Activated CD4-positive, alpha-beta memory T cell treated with anti-CD3 and anti-CD28 coated beads, Interleukin-2, amount 10 ng/mL, durations not matched to agents 7 days and 5 days (primary cell): ENCODE results near the gene HOXD12. TPM values are rescaled to one million over a fixed set of nuclear protein-coding genes. Genes with fewer than 3 reads are reported as not detected.

Experiments
- CTCF ChIA-PET: fragments of 350-600 bp; sonication (Branson Sonifier 250); formaldehyde crosslinking; loops from one replicate; lab custom pipeline; 2021; ENCODE audit warnings: antibody characterized with exemption, inconsistent platforms; lab: Charles Lee
- POLR2A ChIA-PET: fragments of 350-600 bp; sonication (Branson Sonifier 250); formaldehyde crosslinking; loops from one replicate; lab custom pipeline; 2021; ENCODE audit warnings: antibody characterized with exemption; lab: Charles Lee
- DNase-seq: peaks from one replicate; pipeline ENCODE4 v3.0.0-alpha.2; 2020
- H3K27ac Mint-ChIP-seq: one replicate; pipeline ENCODE4 v1.8.0; 2021; ENCODE audit warnings: mild to moderate bottlenecking, mixed read lengths
- H3K27me3 Mint-ChIP-seq: one replicate; pipeline ENCODE4 v1.8.0; 2021; ENCODE audit warnings: mixed read lengths
- H3K36me3 Mint-ChIP-seq: one replicate; pipeline ENCODE4 v1.8.0; 2021; ENCODE audit warnings: low read depth, mixed read lengths
- H3K4me1 Mint-ChIP-seq: one replicate; pipeline ENCODE4 v1.8.0; 2021; ENCODE audit warnings: mixed read lengths
- H3K4me3 Mint-ChIP-seq: one replicate; pipeline ENCODE4 v1.8.0; 2021; ENCODE audit warnings: mild to moderate bottlenecking, mixed read lengths
- H3K9me3 Mint-ChIP-seq: one replicate; pipeline ENCODE4 v1.8.0; 2021; ENCODE audit warnings: mixed read lengths
- total RNA-seq, 2 experiments: library from RNA; stranded (reverse); gene quantifications; one replicate each; pipeline ENCODE4 v1.2.3, GENCODE V29; 2021

The HOXD12 gene
- total RNA-seq, 2 experiments from 2014 or later = not detected

DNA sequence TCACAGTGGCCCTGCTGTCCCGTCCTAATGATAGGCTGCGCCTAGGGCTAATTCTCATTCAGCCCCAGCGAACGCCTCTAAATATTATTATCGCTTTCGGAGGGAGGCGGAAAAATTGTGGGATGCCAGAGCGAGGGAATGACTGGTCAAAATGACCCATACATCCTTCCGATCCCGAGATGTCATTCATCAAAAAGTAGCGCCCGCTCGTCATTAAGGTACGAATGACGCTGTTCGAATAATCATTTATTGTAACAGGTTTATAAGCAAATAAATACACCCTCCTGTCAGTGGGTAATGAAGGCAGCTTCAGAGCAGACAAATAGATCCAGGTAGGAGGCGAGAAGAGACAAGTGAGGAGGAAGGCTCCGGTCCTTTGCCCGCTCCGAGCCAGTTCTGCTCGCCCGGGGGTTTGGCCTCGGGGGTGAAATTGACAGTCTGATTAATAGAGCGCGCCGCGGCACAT lies 15.8 kb upstream of the HOXD12 start, which contains the start of gene EVX2:
Gene EVX2, minus strand, starts transcription at position 167 of the 466 bp plus-strand sequence. CDS start 186 bp downstream, outside the sequence.
- DNase-seq = no peak
- Mint-ChIP-seq H3K4me1 (peaks cover 10% of the 10 kb centered on the region), H3K4me3 (peak within 1 kb of the TSS; percentile 32), H3K27me3 (peaks cover 84% of the 10 kb centered on the region), H3K27ac (peak within 1 kb of the TSS; percentile 44), H3K9me3 (no peaks in the 10 kb centered on the region), H3K36me3 (peaks cover 16% of the 10 kb centered on the region)
- POLR2A ChIA-PET = no interaction called here
- CTCF ChIA-PET = no interaction called here

DNA sequence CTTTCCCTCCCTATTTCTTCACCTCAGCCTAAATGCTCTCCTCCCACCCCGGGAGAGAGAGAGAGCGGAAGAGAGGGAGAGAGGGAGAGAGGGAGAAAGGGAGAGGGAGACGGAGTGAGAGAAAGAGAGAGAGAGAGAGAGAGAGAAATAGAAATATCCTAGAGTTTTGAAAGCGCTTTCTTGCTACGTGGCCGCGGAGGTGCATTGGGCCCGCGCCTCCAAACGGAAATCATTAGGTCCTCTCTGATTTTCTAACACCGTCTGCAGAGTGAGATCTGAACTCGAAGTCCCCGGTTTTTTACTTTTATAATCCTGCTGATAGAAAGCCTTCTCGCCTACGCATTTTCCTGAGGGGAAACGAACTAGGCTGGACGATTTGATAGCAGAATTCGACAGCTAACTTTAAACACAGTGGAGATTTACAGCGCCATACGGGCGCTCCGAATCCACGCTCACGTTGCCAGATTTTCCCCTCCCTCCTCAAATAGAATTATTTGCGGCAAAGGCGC lies 14.9 kb upstream of the HOXD12 start:
- POLR2A ChIA-PET = no interaction called here
- Mint-ChIP-seq H3K9me3 (no peaks in the 10 kb centered on the region), H3K36me3 (peaks cover 10% of the 10 kb centered on the region), H3K4me1 (peaks cover 4% of the 10 kb centered on the region), H3K27me3 (peaks cover 84% of the 10 kb centered on the region), H3K4me3 (no peak overlapping the region), H3K27ac (peak overlapping the region; percentile 44)
- CTCF ChIA-PET = interaction anchor here (1.1 kb wide), 1 partner anchor 12 kb away, joined by 4 read pairs; no protein-coding TSS in a partner anchor
- DNase-seq = no peak

DNA sequence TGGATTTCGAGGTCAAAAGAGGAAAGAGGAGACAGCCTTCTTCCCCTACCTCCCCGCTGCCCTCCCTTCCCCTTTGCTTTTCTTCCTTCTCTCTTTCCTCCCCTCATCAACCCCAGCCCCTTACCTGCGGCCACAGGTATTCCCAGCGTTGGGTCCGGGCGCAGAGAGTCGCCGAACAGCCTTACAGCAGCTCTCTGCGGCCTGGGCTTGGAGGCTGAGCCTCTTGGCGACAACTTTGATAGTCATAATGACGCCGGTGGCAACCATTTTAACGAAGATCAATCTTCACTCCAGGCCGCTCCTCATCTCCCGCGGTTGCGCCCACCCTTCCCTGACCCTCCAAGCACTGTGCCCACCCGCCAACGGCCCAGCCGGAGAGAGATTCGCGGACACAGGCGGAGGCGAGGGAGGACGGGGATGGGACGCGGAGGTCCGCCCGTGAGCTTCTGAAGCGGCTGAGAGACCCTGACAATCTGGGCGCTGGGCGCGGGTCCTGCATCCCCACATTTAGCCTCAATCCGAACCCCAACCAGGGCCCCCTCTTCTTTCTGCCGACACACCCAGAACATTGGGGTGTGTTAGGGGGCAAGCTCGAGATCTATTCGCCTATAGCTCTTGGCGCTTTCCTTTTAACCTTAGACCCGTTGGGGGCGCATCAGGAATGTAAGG lies 14.3 kb upstream of the HOXD12 start:
- H3K9me3 Mint-ChIP-seq = no peaks in the 10 kb centered on the region
- H3K4me1 Mint-ChIP-seq = peaks cover 4% of the 10 kb centered on the region
- H3K4me3 Mint-ChIP-seq = no peak overlapping the region
- DNase-seq = no peak
- ChIA-PET CTCF (interaction anchor here (1.1 to 1.3 kb wide), 2 partner anchors 11 to 395 kb away, joined by 4 to 6 read pairs; no protein-coding TSS in a partner anchor), POLR2A (no interaction called here)
- H3K36me3 Mint-ChIP-seq = peaks cover 10% of the 10 kb centered on the region
- peak overlapping the region; percentile 44 for H3K27ac Mint-ChIP-seq
- H3K27me3 Mint-ChIP-seq = peaks cover 90% of the 10 kb centered on the region

DNA sequence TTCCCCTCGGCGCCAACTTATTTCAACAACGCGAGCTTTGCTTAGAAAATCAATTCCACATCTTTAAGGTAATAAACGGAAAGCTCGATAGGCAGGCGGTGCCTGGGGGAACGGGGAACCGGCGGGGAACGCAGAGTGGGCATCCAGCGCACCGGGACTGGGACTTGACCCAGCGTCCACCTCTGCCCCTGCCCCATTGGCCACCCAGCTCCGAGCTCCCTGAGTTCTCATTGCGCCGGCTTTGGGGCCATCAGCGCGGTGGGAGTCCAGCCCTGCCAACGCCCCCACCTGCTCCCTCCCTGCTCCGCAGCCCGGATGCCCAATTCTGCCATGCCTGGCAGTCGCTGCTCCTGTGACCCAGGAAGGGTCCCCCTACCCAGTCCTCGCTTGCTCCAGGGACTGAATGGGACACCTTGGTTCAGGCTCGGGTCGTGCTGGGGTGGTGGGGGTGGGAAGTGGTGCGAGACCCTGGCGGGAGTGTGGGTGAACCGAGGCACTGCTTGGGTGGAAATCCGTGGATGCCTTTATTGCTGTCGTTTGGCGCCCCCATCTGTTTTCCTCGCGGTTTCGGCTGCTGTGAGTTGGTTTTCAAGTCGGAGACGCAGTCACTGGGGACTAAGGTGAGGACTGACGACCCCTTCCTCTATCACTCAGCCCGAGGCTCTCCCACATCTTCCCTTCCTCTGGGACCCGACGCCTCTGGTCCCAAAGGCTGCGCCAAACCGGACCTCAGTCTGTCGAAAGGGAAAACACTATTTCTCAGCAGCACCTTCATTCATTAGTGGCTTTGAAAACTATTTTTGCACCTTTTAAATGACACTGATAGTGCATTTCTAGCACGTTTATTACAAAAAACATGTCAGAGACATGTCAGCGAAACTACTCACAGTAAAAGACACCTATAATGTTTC lies 13.5 kb upstream of the HOXD12 start:
- no peaks in the 10 kb centered on the region for H3K9me3 Mint-ChIP-seq
- peaks cover 6% of the 10 kb centered on the region for H3K36me3 Mint-ChIP-seq
- POLR2A ChIA-PET = no interaction called here
- peaks cover 4% of the 10 kb centered on the region for H3K4me1 Mint-ChIP-seq
- CTCF ChIA-PET = interaction anchor here (1.1 to 1.3 kb wide), 2 partner anchors 10 to 396 kb away, joined by 4 to 6 read pairs; no protein-coding TSS in a partner anchor
- no peak overlapping the region for H3K4me3 Mint-ChIP-seq
- H3K27ac Mint-ChIP-seq = no peak overlapping the region
- DNase-seq = peak; percentile 19
- peaks cover 92% of the 10 kb centered on the region for H3K27me3 Mint-ChIP-seq

DNA sequence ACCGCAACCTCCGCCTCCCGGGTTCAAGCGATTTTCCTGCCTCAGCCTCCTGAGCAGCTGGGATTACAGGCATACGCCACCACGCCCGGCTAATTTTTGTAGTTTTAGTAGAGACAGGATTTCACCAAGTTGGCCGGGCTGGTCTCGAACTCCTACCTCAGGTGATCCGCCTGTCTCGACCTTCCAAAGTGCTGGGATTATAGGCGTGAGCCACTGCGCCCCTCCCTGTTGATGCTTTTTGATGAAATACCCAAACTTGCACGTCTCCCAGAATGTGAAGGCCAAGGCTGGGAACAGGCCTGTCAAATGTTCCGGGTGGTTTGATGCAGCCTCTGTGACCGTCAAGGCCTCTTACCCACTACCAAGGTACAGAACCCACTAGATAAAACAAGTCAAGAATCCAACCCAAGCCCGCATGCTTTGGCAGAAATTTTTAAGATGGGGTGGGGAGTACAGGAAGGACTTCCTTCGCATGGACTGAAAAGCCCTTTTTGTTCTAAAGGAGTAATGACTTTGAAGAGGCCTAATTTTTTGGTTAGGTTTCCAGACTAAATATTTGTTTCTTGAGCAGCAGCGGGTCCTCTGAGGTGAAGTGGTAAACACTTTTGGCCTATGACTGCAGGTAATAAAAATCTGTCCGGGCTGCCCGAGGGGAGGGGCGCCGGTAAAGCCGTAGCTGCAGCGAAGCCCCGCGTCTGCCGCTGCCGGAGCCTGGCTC lies 12.1 kb upstream of the HOXD12 start:
- Mint-ChIP-seq H3K27me3 (peaks cover 93% of the 10 kb centered on the region), H3K36me3 (peaks cover 6% of the 10 kb centered on the region), H3K9me3 (no peaks in the 10 kb centered on the region), H3K4me3 (no peak overlapping the region), H3K4me1 (peaks cover 8% of the 10 kb centered on the region), H3K27ac (no peak overlapping the region)
- DNase-seq = peak; percentile 11
- ChIA-PET POLR2A (no interaction called here), CTCF (interaction anchor here (1.0 to 1.9 kb wide), 2 partner anchors 40 to 397 kb away, joined by 5 to 7 read pairs; no protein-coding TSS in a partner anchor)

DNA sequence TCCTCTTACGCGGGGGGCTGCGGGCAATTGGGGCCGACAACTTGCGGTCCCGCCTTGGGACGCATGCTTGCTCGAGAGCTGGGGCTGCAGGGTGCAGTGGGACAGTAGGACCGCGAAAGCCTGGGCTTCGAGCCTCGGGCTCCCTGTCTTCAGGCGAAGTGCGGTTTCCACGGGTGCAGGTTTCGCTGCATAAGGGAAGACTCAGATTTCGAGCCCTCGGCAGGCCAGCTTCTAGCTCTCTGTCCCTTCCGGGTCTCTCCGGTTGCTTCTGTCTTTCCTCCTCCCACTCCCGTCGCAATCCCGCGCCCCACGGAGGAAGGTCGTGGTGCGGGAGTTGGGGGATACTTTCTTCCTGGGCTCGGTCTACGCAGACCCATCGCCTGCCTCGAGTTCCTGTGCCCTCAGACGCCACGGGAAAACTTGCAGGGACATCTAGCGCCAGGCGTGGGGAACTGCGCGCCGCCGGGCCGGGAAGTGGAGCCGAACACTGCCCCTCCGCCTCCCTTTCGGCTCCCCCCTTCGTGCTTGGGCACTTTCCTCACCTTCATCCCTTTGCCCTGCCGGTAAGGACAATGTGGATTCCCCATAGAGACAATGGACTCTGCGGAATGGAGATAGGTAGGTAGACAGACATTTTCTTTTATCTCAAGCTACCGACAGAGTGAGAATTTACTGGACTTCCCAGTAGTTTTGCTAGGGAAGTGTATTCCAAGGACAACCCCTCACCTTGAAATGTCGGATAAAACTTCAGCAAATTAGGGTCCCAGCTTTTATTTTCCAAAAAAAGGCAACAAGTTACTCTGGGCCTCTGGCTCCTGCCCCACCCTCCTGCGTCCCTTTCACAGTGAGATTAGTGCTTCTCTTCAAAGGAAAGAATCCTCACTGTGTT lies 11.3 kb upstream of the HOXD12 start:
- Mint-ChIP-seq H3K4me3 (peak overlapping the region; percentile 39), H3K4me1 (peaks cover 8% of the 10 kb centered on the region), H3K27me3 (peaks cover 88% of the 10 kb centered on the region), H3K27ac (no peak overlapping the region), H3K36me3 (peaks cover 6% of the 10 kb centered on the region), H3K9me3 (no peaks in the 10 kb centered on the region)
- CTCF ChIA-PET = interaction anchor here (1.0 to 1.9 kb wide), 3 partner anchors 22 to 398 kb away, joined by 3 to 7 read pairs (median 5); no protein-coding TSS in a partner anchor
- POLR2A ChIA-PET = no interaction called here
- peak; percentile 31 for DNase-seq

DNA sequence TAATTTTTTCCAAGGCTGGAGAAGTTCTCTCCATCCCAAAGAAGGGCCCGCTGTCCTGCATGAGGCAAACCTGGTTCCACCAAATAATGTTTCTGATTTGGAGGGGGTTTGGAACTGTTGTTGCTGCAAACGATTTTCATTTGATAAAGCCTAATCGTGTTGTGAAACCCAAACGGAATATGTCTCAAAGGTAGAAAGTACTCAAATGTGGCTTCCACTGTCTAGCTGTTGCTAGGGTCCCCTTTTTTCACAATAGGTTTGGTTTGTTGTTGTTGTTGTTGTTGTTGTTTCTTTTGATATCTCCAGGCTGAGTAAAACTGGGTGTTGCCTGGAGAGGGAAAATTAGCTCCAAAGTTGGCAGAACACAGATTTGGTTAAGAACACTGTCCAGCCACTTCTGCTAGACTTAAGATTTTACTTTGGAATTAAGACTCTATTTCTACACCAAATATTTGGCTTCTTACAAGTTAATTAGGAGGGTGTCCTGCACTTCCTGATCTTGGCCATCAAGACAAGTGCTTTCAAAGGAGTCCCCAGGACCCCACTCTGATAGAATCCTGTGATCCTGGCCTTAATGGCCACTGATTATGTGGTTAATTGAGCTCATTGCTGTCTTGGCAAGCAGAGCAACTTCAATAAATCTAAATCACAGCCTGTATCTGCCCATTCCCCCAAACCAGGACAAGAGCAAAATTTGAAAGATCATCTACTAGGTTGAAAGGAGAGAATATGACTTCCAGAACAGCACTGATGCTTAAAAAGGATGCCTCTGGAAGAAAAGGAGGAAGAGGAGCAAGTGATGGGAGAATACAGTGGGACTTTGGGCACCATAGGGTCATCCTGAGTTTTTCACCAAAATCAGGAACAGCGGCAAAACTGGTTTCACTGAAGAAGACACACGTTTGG lies 10.4 kb upstream of the HOXD12 start:
- POLR2A ChIA-PET = no interaction called here
- no peak overlapping the region for H3K27ac Mint-ChIP-seq
- peaks cover 4% of the 10 kb centered on the region for H3K36me3 Mint-ChIP-seq

DNA sequence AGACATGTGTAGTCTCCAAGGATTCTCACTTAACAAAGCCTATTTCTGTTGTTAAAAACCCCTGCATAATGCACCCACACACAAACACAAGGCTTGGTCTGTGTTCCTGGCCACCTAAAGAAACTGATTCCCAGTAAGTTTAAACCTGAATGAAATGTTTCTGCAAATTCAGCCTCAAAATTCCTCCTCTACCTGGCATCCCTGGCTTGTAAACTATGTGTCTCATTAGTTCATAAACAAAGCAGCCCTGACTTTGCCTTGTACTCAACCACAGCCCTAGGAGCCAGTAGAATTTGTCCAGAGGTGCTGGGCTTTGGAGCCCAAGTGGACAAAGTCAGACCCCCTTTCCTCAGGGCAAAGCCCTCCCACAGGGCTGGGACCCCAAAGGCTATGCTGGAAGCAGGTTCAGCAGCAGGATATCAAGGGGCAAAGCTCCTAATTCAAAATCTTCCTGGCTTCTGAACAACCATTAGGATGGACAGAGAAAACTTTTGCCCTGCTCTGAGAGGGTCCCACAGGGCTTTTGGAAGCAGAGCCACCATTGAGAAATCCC lies 9.7 kb upstream of the HOXD12 start:
- Mint-ChIP-seq H3K9me3 (no peaks in the 10 kb centered on the region), H3K36me3 (peaks cover 4% of the 10 kb centered on the region)
- POLR2A ChIA-PET = no interaction called here

More for the DNA sequence above, 10.4 kb upstream of the HOXD12 start:
- no peak for DNase-seq
- Mint-ChIP-seq H3K9me3 (no peaks in the 10 kb centered on the region), H3K4me3 (no peak overlapping the region), H3K27me3 (peaks cover 89% of the 10 kb centered on the region), H3K4me1 (peaks cover 8% of the 10 kb centered on the region)
- CTCF ChIA-PET = interaction anchor here (1.1 to 1.9 kb wide), 2 partner anchors 21 to 38 kb away, joined by 3 to 7 read pairs; no protein-coding TSS in a partner anchor

DNA sequence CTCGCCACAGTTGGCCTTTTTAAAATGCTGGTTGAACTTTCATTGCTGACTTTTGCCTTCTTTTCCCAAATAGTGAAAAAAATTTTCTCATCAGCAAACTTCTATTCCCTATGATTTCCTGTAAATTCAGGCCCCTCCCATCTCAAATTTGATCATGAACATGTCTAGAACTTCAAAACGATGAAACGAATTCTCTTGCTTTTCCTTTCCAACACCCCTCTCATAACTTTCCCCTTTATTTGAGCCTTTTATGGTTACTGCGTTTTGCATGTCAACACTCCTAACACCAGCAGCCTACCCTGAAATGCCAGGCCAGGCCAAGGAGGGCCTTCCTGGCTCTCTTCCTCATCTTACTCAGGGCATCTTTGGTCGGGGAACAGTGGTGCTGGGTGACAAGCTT lies 8.7 kb upstream of the HOXD12 start:
- peaks cover 4% of the 10 kb centered on the region for H3K36me3 Mint-ChIP-seq
- no peak overlapping the region for H3K27ac Mint-ChIP-seq
- H3K4me3 Mint-ChIP-seq = no peak overlapping the region
- peaks cover 91% of the 10 kb centered on the region for H3K27me3 Mint-ChIP-seq
- no peaks in the 10 kb centered on the region for H3K9me3 Mint-ChIP-seq
- H3K4me1 Mint-ChIP-seq = peaks cover 8% of the 10 kb centered on the region
- no peak for DNase-seq
- POLR2A ChIA-PET = no interaction called here
- CTCF ChIA-PET = no interaction called here

More for the DNA sequence above, 9.7 kb upstream of the HOXD12 start:
- Mint-ChIP-seq H3K27ac (no peak overlapping the region), H3K27me3 (peaks cover 90% of the 10 kb centered on the region), H3K4me3 (no peak overlapping the region), H3K4me1 (peaks cover 8% of the 10 kb centered on the region)
- no peak for DNase-seq
- CTCF ChIA-PET = no interaction called here

DNA sequence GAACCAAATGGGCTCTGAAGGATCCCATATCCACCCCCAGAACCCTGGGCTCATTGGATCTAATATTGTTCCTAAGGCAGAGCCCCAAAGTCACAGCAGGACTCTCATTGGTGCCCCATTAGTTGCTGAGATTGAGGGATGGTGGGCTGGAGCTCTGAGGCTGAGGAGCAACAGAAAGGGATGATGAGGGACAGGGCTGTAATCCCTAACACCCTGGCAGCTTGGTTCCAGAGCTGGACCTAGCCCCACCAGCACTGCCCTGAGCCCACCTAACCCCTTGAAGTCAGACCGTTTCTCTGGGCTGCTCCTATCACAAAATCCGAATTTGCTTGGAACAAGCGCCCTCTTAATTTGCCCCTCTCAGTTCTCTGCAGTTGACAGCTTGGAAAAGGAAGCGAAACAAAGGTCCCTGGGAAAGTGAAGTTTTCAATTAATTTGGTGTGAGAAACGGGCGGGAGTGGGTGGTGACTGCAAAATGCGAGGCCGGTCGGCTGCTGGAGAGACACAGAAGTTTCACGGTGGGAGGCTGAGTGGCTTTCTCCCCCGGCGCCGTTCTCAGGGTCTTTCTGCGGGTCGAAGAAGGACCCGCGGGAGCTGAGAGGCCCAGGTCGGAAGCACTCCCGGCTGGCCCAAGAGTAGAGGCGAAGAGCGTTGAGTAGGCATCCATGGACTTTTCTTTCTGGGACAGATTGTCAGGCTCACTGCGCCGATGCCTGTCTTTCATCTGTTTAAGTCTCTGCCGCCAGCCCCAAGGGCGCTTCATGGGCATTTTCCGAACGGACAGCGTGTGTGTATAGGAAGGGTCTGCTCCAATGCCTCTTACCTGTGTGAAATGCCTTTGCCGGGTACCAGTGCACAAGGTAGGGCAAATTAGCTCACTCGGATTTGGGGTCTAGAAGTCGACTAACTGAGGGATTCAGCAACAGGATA lies 8.0 kb upstream of the HOXD12 start:
- CTCF ChIA-PET = no interaction called here
- H3K9me3 Mint-ChIP-seq = no peaks in the 10 kb centered on the region
- H3K36me3 Mint-ChIP-seq = peaks cover 4% of the 10 kb centered on the region
- POLR2A ChIA-PET = no interaction called here
- H3K4me1 Mint-ChIP-seq = peaks cover 13% of the 10 kb centered on the region
- H3K27me3 Mint-ChIP-seq = peaks cover 92% of the 10 kb centered on the region
- H3K4me3 Mint-ChIP-seq = no peak overlapping the region
- H3K27ac Mint-ChIP-seq = peak overlapping the region; percentile 47
- DNase-seq = no peak
